ENCODE data around the gene ELP6.
"Not testable (repeated sequence)": the region's sequence is repeated elsewhere in the genome, so short reads cannot be mapped to it uniquely, and the experiment has no call there.

DNA sequence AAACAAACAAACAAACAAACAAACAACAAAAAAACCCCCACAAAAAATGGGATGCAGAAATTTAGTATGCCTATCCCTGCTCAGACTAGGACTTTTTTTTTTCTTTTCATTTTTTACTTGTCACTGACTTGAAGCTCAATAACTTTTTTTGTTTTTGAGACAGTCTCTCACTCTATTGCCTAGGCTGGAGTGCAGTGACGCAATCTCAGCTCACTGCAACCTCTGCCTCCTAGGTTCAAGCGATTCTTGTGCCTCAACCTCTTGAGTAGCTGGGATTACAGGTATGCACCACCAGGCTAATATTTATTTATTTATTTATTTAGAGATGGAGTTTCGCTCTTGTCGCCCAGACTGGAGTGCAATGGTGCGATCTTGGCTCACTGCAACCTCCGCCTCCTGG is 8.2 kb downstream of the ELP6 start:
- TF ChIP-seq EZH2 (IDR thresholded peaks at IDR 0.05; ENCODE audit: borderline replicate concordance, low read depth, low read length, poor library complexity, severe bottlenecking): not testable (repeated sequence)
- TF ChIP-seq, protein P1, sequence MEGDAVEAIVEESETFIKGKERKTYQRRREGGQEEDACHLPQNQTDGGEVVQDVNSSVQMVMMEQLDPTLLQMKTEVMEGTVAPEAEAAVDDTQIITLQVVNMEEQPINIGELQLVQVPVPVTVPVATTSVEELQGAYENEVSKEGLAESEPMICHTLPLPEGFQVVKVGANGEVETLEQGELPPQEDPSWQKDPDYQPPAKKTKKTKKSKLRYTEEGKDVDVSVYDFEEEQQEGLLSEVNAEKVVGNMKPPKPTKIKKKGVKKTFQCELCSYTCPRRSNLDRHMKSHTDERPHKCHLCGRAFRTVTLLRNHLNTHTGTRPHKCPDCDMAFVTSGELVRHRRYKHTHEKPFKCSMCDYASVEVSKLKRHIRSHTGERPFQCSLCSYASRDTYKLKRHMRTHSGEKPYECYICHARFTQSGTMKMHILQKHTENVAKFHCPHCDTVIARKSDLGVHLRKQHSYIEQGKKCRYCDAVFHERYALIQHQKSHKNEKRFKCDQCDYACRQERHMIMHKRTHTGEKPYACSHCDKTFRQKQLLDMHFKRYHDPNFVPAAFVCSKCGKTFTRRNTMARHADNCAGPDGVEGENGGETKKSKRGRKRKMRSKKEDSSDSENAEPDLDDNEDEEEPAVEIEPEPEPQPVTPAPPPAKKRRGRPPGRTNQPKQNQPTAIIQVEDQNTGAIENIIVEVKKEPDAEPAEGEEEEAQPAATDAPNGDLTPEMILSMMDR (conservative IDR thresholded peaks at IDR 0.05; ENCODE audit: low read depth, low read length): not testable (repeated sequence)

Measured in A673 (cell line).